ENCODE results near the gene SMYD3.
"Not testable (repeated sequence)": the region's sequence is repeated elsewhere in the genome, so short reads cannot be mapped to it uniquely, and the experiment has no call there.

The SMYD3 gene

GRCh38 chr1:246051909-246052518 is 455.1 kb downstream of the SMYD3 start:
- no peak for DNase-seq

GRCh38 chr1:246048693-246049092 is 458.4 kb downstream of the SMYD3 start:
- no peak for DNase-seq

- no peak for DNase-seq
These were observed 463.5 kb downstream of the SMYD3 start for GRCh38 chr1:246043556-246043955.

- DNase-seq = no peak
These were observed 465.7 kb downstream of the SMYD3 start for GRCh38 chr1:246041360-246041759.

GRCh38 chr1:246040200-246040890 is 466.7 kb downstream of the SMYD3 start:
- DNase-seq = no peak

GRCh38 chr1:246039584-246039983 is 467.5 kb downstream of the SMYD3 start:
- DNase-seq = no peak

GRCh38 chr1:246037832-246038231 is 469.2 kb downstream of the SMYD3 start:
- no peak for DNase-seq

- DNase-seq = no peak
These were observed 470.9 kb downstream of the SMYD3 start for GRCh38 chr1:246036175-246036574.

- no peak for DNase-seq
These were observed 472.0 kb downstream of the SMYD3 start for GRCh38 chr1:246035060-246035541.

GRCh38 chr1:246034630-246035029 is 472.4 kb downstream of the SMYD3 start:
- DNase-seq = no peak

- DNase-seq = no peak
These were observed 474.1 kb downstream of the SMYD3 start for GRCh38 chr1:246032984-246033383.

- no peak for DNase-seq
These were observed 475.0 kb downstream of the SMYD3 start for GRCh38 chr1:246032031-246032551.

GRCh38 chr1:246029616-246030015 is 477.5 kb downstream of the SMYD3 start:
- DNase-seq = no peak

- DNase-seq = not testable (repeated sequence)
These were observed 483.0 kb downstream of the SMYD3 start for GRCh38 chr1:246024118-246024517.

GRCh38 chr1:246020211-246020954 is 486.7 kb downstream of the SMYD3 start:
- DNase-seq = no peak

GRCh38 chr1:246018146-246018545 is 488.9 kb downstream of the SMYD3 start:
- DNase-seq = no peak

- no peak for DNase-seq
These were observed 494.7 kb downstream of the SMYD3 start for GRCh38 chr1:246012341-246012740.

GRCh38 chr1:246010386-246010785 is 496.7 kb downstream of the SMYD3 start:
- DNase-seq = no peak

- DNase-seq = no peak
These were observed 498.7 kb downstream of the SMYD3 start for GRCh38 chr1:246008363-246008831.

- no peak for DNase-seq
These were observed 502.0 kb downstream of the SMYD3 start for GRCh38 chr1:246005067-246005466.

- no peak for DNase-seq
These were observed 502.8 kb downstream of the SMYD3 start for GRCh38 chr1:246004301-246004700.

GRCh38 chr1:246003442-246003730 is 503.7 kb downstream of the SMYD3 start:
- no peak for DNase-seq

- peak; percentile 81 for DNase-seq
These were observed 504.2 kb downstream of the SMYD3 start for GRCh38 chr1:246002725-246003441.
